Sigmoid colon (tissue), 7 donors: Measurements from ENCODE around the gene ATP5F1D. TPM values are rescaled to one million over a fixed set of nuclear protein-coding genes. Genes with fewer than 3 reads are reported as not detected.
"Not testable (repeated sequence)": the region's sequence is repeated elsewhere in the genome, so short reads cannot be mapped to it uniquely, and the experiment has no call there.

Experiments used
- DNase-seq: peaks from one replicate; pipeline ENCODE4 v3.0.0-alpha.2; 2019
- H3K27ac ChIP-seq, 4 donors: fragments of 200-600 bp; sonication (generic); one replicate each; pipeline ENCODE4 v1.5.1; 2016 to 2019; ENCODE audit warnings: mild to moderate bottlenecking in 1 of 4
- H3K27me3 ChIP-seq, 3 donors: fragments of 200-600 bp; sonication (generic); one replicate each; pipeline ENCODE4 v1.5.1; 2019; ENCODE audit warnings: mild to moderate bottlenecking in 1 of 3
- H3K36me3 ChIP-seq, 4 donors: fragments of 200-600 bp; sonication (generic); one replicate each; pipeline ENCODE4 v1.5.1; 2016 to 2019
- H3K4me1 ChIP-seq, 4 donors: fragments of 200-600 bp; sonication (generic); one replicate each; pipeline ENCODE4 v1.5.1; 2017 to 2019
- H3K4me3 ChIP-seq, 4 donors: fragments of 200-600 bp; sonication (generic); one replicate each; pipeline ENCODE4 v1.5.1; 2017 to 2019; ENCODE audit warnings: mild to moderate bottlenecking in 2 of 4, moderate library complexity in 1 of 4
- H3K9me3 ChIP-seq, 4 donors: fragments of 200-600 bp in 3 of 4; sonication (generic) in 3 of 4; one replicate each; pipeline versions ENCODE4 v1.5.1 to v1.6.1; 2013 to 2019
- CTCF ChIP-seq, 4 experiments: fragments of 450-650 bp in 3 of 4; fragments of 200-600 bp in 1 of 4; IDR thresholded peaks; one replicate each; pipeline ENCODE4 v1.5.1; 2016 to 2019; ENCODE audit warnings: antibody characterized with exemption in 4 of 4, mild to moderate bottlenecking in 3 of 4, moderate library complexity in 2 of 4
- EP300 ChIP-seq, 4 donors: sonication (generic); formaldehyde crosslinking; IDR thresholded peaks; one replicate each; pipeline ENCODE4 v1.6.1; 2017; ENCODE audit warnings: antibody characterized with exemption in 4 of 4
- POLR2A ChIP-seq, 2 donors: fragments of 450-650 bp; IDR thresholded peaks; one replicate each; pipeline ENCODE4 v1.6.1; 2016; ENCODE audit warnings: antibody characterized with exemption in 2 of 2, mild to moderate bottlenecking in 2 of 2, moderate library complexity in 2 of 2
- POLR2AphosphoS5 ChIP-seq, 4 donors: sonication (generic); formaldehyde crosslinking; IDR thresholded peaks; one replicate each; pipeline ENCODE4 v1.6.1; 2017; ENCODE audit warnings: antibody characterized with exemption in 4 of 4
- WGBS, 2 donors: extraction: QIAGEN DNeasy Blood & Tissue Kit; methylation state at CpG; one replicate each; pipeline ENCODE4 v1.1.7; 2013; 5-methylcytosine and 5-hydroxymethylcytosine counted together
- intact Hi-C: fragments of 100-400 bp; cut with DNase I; formaldehyde crosslinking; loops from one replicate; pipeline ENCODE4 v1.15.1; 2023
- polyA plus RNA-seq, 3 donors: library from polyadenylated mRNA; stranded (reverse); fragments of 200-250 nt; gene quantifications; one replicate each; pipeline ENCODE4 v1.2.3, GENCODE V29; 2013
- total RNA-seq, 4 donors: library from RNA; depleted of rRNA; stranded (reverse); fragments of >200 nt; gene quantifications; one replicate each; pipeline ENCODE4 v1.1.0, GENCODE V29; 2016
- donor health status: healthy with polysubstance abuse.
- donor health status: Bipolar disorder and iron deficiency.
- donor health status: healthy.

The ATP5F1D gene
- total RNA-seq: 100 to 1,000 TPM in 3 of 4 donors, 10 to 100 TPM in 1; 74.7 to 112 (median 104) TPM
- polyA plus RNA-seq: 100 to 1,000 TPM; 294 to 390 (median 352) TPM

GRCh38 chr19:1241417-1242095 is at the start of gene ATP5F1D:
Gene ATP5F1D, plus strand, starts transcription at chr19:1241751. Its CDS starts 100 bp downstream, at chr19:1241851.
- no peaks in the 10 kb centered on the region for H3K36me3 ChIP-seq
- intact Hi-C loops: loop anchor here (2.0 to 5.0 kb wide), 4 partner anchors 69 to 317 kb away; partner anchors contain the start of genes RNU6-2, SBNO2 and TMEM259
- peak; percentile 93 to 95 (median 94) for TF ChIP-seq POLR2AphosphoS5 (IDR thresholded peaks at IDR 0.05)
- TF ChIP-seq CTCF (IDR thresholded peaks at IDR 0.05): no peak
- TF ChIP-seq POLR2A (IDR thresholded peaks at IDR 0.05): peak in 1 of 2 donors; percentile 33
- peak in 1 of 4 donors; percentile 83 for TF ChIP-seq EP300 (IDR thresholded peaks at IDR 0.05)
- H3K4me3 ChIP-seq: peak within 1 kb of the TSS; percentile 70 to 85 (median 79)
- H3K4me1 ChIP-seq: peaks cover 0 to 80% (median 77%) of the 10 kb centered on the region in 4 donors
- no peaks in the 10 kb centered on the region for H3K9me3 ChIP-seq
- peak; percentile 98 for DNase-seq
- WGBS, 2 donors: 1% methylated on average over 79 of the region's 79 CpGs
- H3K27me3 ChIP-seq: peaks cover 6 to 8% (median 7%) of the 10 kb centered on the region in 3 donors
- peak within 1 kb of the TSS; percentile 93 to 100 (median 98) for H3K27ac ChIP-seq

- H3K9me3 ChIP-seq: no peaks in the 10 kb centered on the region
- WGBS, 2 donors: 92 to 94% methylated on average over 10 of the region's 10 CpGs
- H3K4me3 ChIP-seq: no peak overlapping the region
- H3K27me3 ChIP-seq: no peaks in the 10 kb centered on the region
- TF ChIP-seq POLR2AphosphoS5 (IDR thresholded peaks at IDR 0.05) (no peak), CTCF (IDR thresholded peaks at IDR 0.05) (no peak), POLR2A (IDR thresholded peaks at IDR 0.05) (no peak), EP300 (IDR thresholded peaks at IDR 0.05) (no peak)
- H3K27ac ChIP-seq: no peak overlapping the region
- intact Hi-C loops: no loop called here
- H3K4me1 ChIP-seq: no peaks in the 10 kb centered on the region
- H3K36me3 ChIP-seq: no peaks in the 10 kb centered on the region
- DNase-seq: no peak
Observed at GRCh38 chr19:1199531-1199930, 42.0 kb upstream of the ATP5F1D start.

GRCh38 chr19:1200614-1201013 is 40.9 kb upstream of the ATP5F1D start:
- H3K36me3 ChIP-seq, H3K9me3 ChIP-seq, DNase-seq, H3K27me3 ChIP-seq, H3K4me1 ChIP-seq, H3K27ac ChIP-seq, intact Hi-C loops, H3K4me3 ChIP-seq: not testable (repeated sequence)
- WGBS, 2 donors: 88 to 89% methylated on average over 4 of the region's 4 CpGs

GRCh38 chr19:1205114-1206099 is 36.1 kb upstream of the ATP5F1D start, which contains the start of gene STK11:
Gene STK11, plus strand, starts transcription at chr19:1205778. Its CDS starts 1,136 bp downstream, at chr19:1206914.
- DNase-seq: peak; percentile 99
- Histone ChIP-seq H3K36me3 (no peaks in the 10 kb centered on the region), H3K4me1 (peaks cover 0 to 46% (median 36%) of the 10 kb centered on the region in 4 donors), H3K9me3 (no peaks in the 10 kb centered on the region), H3K4me3 (peak within 1 kb of the TSS; percentile 47 to 74 (median 70)), H3K27me3 (no peaks in the 10 kb centered on the region), H3K27ac (peak within 1 kb of the TSS; percentile 82 to 88 (median 86))
- TF ChIP-seq POLR2AphosphoS5 (IDR thresholded peaks at IDR 0.05): peak; percentile 82 to 91 (median 88)
- TF ChIP-seq CTCF (IDR thresholded peaks at IDR 0.05): no peak
- TF ChIP-seq POLR2A (IDR thresholded peaks at IDR 0.05): peak in 1 of 2 donors; percentile 39
- TF ChIP-seq EP300 (IDR thresholded peaks at IDR 0.05): no peak
- whole genome bisulfite sequencing, 2 donors: 4% methylated on average over 114 of the region's 114 CpGs
- intact Hi-C loops: no loop called here
